Right lobe of liver (tissue), 4 donors: ENCODE data around the gene PLPP2.

Experiments used
- POLR2A ChIP-seq: fragments of 450-650 bp; IDR thresholded peaks from one replicate; pipeline ENCODE4 v1.6.1; 2017; ENCODE audit warnings: antibody characterized with exemption, mild to moderate bottlenecking
- TF ChIP-seq, protein P1 (sequence below), 4 donors: fragments of 200-600 bp in 3 of 4; fragments of 450-650 bp in 1 of 4; IDR thresholded peaks; one replicate each; pipeline versions ENCODE4 v1.5.1 to v1.8.0; 2016 to 2022; ENCODE audit warnings: antibody characterized with exemption in 4 of 4, mild to moderate bottlenecking in 2 of 4
- donor health status: DM: no; HTN: no; CAD: no.
- donor health status: DM: no; HTN: no; CAD: no.
- donor health status: DM: no; HTN: yes; CAD: no.

DNA sequence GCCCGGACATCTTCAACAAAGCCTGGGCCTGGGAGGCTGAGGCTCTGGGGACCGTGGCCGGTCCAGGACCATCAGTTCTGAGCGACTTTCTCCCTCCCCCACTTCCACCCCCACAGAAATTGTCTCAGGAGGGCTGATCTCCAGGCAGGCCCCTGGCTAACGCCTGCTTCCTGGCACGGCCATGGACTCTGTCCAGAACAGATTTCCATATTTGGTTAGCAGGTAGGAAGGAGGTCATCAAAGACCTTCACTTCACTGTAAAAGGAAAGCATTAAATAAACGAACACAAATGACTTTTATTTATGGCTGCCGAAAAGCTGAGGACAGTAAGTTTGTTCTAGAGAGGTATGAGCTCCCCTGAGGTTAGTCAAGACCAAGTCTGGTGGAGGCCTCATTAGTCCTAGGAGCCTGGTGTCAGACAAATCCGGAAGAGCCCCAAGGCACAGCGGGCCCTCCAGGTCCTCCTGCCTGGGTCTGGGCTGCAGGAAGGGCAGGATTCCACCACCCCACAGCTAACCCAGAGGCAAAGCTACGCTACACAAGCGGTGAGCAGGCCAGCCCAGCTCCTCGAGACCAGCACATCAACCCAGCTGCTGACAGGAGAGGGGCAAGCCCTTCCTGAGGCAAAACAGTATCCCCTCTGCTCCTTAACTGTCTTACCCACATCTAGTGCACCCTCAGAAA, 4.6 kb upstream of the PLPP2 start:
- TF ChIP-seq, protein P1, sequence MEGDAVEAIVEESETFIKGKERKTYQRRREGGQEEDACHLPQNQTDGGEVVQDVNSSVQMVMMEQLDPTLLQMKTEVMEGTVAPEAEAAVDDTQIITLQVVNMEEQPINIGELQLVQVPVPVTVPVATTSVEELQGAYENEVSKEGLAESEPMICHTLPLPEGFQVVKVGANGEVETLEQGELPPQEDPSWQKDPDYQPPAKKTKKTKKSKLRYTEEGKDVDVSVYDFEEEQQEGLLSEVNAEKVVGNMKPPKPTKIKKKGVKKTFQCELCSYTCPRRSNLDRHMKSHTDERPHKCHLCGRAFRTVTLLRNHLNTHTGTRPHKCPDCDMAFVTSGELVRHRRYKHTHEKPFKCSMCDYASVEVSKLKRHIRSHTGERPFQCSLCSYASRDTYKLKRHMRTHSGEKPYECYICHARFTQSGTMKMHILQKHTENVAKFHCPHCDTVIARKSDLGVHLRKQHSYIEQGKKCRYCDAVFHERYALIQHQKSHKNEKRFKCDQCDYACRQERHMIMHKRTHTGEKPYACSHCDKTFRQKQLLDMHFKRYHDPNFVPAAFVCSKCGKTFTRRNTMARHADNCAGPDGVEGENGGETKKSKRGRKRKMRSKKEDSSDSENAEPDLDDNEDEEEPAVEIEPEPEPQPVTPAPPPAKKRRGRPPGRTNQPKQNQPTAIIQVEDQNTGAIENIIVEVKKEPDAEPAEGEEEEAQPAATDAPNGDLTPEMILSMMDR (IDR thresholded peaks at IDR 0.05), result no peak
- no peak for TF ChIP-seq POLR2A
